H1 (cell line): ENCODE results near the gene GRIP2. TPM values are rescaled to one million over a fixed set of nuclear protein-coding genes. Genes with fewer than 3 reads are reported as not detected.

Experiments used
- BACH1 ChIP-seq: IDR thresholded peaks from 2 replicates; pipeline ENCODE4 v1.6.1; 2012; ENCODE audit warnings: low read length, improper control_type of control experiment
- RNF2 ChIP-seq: fragments of 200-900, 300-1000 bp; sonication (generic); IDR thresholded peaks from 2 replicates; pipeline ENCODE4 v1.7.1; 2016; ENCODE audit warnings: borderline replicate concordance, low read depth, mild to moderate bottlenecking, antibody characterized with exemption, low read length; ENCODE audit not compliant: poor library complexity, severe bottlenecking; ENCODE audit errors: missing control alignments
- polyA plus RNA-seq, 7 experiments: library from polyadenylated mRNA; depleted of rRNA in 3 of 7; stranded (reverse) in 5 of 7; unstranded in 2 of 7; fragments of >200 nt in 5 of 7; fragments of 200-250 nt in 2 of 7; gene quantifications; 1 replicate in 5 of 7; 2 replicates in 1 of 7; 4 replicates in 1 of 7; pipeline versions ENCODE4 v1.2.1 to v1.2.3, GENCODE V29; 2011 to 2013; ENCODE audit warnings: missing spikeins in 2 of 7, mixed read lengths in 2 of 7
- total RNA-seq: library from RNA; stranded (reverse); fragmentation: NEBNext Ultra II Directional; extraction: Animal tissue kit (Norgen Biotek cat#: 25700); gene quantifications from 2 replicates; pipeline ENCODE4 v1.2.1, GENCODE V29; 2021

GRIP2 gene
- total and polyA plus RNA-seq, 2 of the 8 experiments (the other 6 are each of a cell fraction or from before 2014, with no cell fraction given): 2.5 to 6.4 TPM

DNA sequence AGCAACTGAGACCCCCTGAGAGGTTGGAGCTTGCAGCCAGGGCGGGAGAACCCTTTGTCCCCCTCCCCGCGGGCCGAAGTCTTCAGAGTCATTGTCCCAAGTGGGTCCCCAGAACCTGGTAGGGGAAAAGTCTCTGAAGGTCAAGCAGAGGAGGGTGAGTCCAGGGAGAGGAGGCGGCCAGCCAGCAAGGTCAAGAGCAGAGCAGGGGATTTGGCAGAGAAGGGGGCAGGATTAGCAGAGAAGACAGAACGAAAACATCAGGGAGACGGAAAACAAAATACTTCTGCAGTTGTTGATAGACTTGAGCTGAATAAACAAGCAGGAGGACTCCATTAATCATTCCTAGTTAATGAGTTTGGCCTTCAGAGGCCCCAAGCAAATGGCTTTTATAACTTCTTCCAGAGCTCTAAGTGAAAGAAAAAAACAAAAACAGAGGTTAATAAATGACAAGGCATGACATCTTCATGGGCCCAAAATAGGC lies 66.7 kb downstream of the GRIP2 start (continued):
- no peak for TF ChIP-seq BACH1
- no peak for TF ChIP-seq RNF2
- TF ChIP-seq, all 59 proteins: peak for 0
